ENCODE data around the gene SCAPER.

Gene SCAPER

GRCh38 chr15:76346669-76347481 is 558.3 kb downstream of the SCAPER start:
- Mint-ChIP-seq H3K27me3 (peaks cover 44% of the 10 kb centered on the region), H3K4me1 (peaks cover 15% of the 10 kb centered on the region), H3K9me3 (no peaks in the 10 kb centered on the region), H3K27ac (no peak overlapping the region), H3K4me3 (peak overlapping the region; percentile 72), H3K36me3 (peaks cover 6% of the 10 kb centered on the region)
- no peak for ATAC-seq

- Mint-ChIP-seq H3K36me3 (peaks cover 5% of the 10 kb centered on the region), H3K4me3 (peak overlapping the region; percentile 72), H3K9me3 (no peaks in the 10 kb centered on the region), H3K27me3 (peaks cover 52% of the 10 kb centered on the region), H3K27ac (no peak overlapping the region), H3K4me1 (peaks cover 24% of the 10 kb centered on the region)
- peak; percentile 27 for ATAC-seq
Measured at GRCh38 chr15:76345880-76346668, 559.1 kb downstream of the SCAPER start.

- Mint-ChIP-seq H3K27me3 (peaks cover 58% of the 10 kb centered on the region), H3K27ac (no peak overlapping the region), H3K36me3 (peaks cover 5% of the 10 kb centered on the region), H3K4me3 (peak overlapping the region; percentile 72), H3K9me3 (no peaks in the 10 kb centered on the region), H3K4me1 (peaks cover 29% of the 10 kb centered on the region)
- no peak for ATAC-seq
Measured at GRCh38 chr15:76345583-76345879, 559.6 kb downstream of the SCAPER start.

- Mint-ChIP-seq H3K27me3 (peaks cover 63% of the 10 kb centered on the region), H3K27ac (no peak overlapping the region), H3K4me3 (peak overlapping the region; percentile 72), H3K36me3 (peaks cover 5% of the 10 kb centered on the region), H3K4me1 (peaks cover 34% of the 10 kb centered on the region), H3K9me3 (no peaks in the 10 kb centered on the region)
- no peak for ATAC-seq
Measured at GRCh38 chr15:76344893-76345582, 560.1 kb downstream of the SCAPER start.

GRCh38 chr15:76343313-76343996 is 561.7 kb downstream of the SCAPER start:
- Mint-ChIP-seq H3K4me3 (no peak overlapping the region), H3K27me3 (peaks cover 78% of the 10 kb centered on the region), H3K4me1 (peaks cover 50% of the 10 kb centered on the region)

GRCh38 chr15:76342382-76343201 is 562.5 kb downstream of the SCAPER start:
- peak overlapping the region; percentile 48 for H3K27ac Mint-ChIP-seq
- no peaks in the 10 kb centered on the region for H3K9me3 Mint-ChIP-seq
- no peak for ATAC-seq
- peaks cover 77% of the 10 kb centered on the region for H3K27me3 Mint-ChIP-seq
- H3K4me3 Mint-ChIP-seq = no peak overlapping the region
- H3K4me1 Mint-ChIP-seq = peaks cover 54% of the 10 kb centered on the region
- no peaks in the 10 kb centered on the region for H3K36me3 Mint-ChIP-seq

More at GRCh38 chr15:76343313-76343996, 561.7 kb downstream of the SCAPER start:
- Mint-ChIP-seq H3K36me3 (no peaks in the 10 kb centered on the region), H3K9me3 (no peaks in the 10 kb centered on the region), H3K27ac (no peak overlapping the region)
- ATAC-seq = no peak

- ATAC-seq = no peak
- peak overlapping the region; percentile 48 for H3K27ac Mint-ChIP-seq
- peaks cover 80% of the 10 kb centered on the region for H3K27me3 Mint-ChIP-seq
- no peaks in the 10 kb centered on the region for H3K36me3 Mint-ChIP-seq
- H3K4me3 Mint-ChIP-seq = peak overlapping the region; percentile 67
- H3K4me1 Mint-ChIP-seq = peaks cover 59% of the 10 kb centered on the region
- no peaks in the 10 kb centered on the region for H3K9me3 Mint-ChIP-seq
Measured at GRCh38 chr15:76342058-76342381, 563.1 kb downstream of the SCAPER start.

GRCh38 chr15:76341366-76342057 is 563.6 kb downstream of the SCAPER start:
- Mint-ChIP-seq H3K4me1 (peaks cover 64% of the 10 kb centered on the region), H3K36me3 (no peaks in the 10 kb centered on the region), H3K27ac (peak overlapping the region; percentile 48), H3K9me3 (no peaks in the 10 kb centered on the region), H3K27me3 (peaks cover 85% of the 10 kb centered on the region), H3K4me3 (peak overlapping the region; percentile 94)
- no peak for ATAC-seq

- Mint-ChIP-seq H3K4me3 (peak overlapping the region; percentile 94), H3K9me3 (no peaks in the 10 kb centered on the region), H3K36me3 (no peaks in the 10 kb centered on the region), H3K27me3 (peaks cover 89% of the 10 kb centered on the region), H3K27ac (no peak overlapping the region), H3K4me1 (peaks cover 66% of the 10 kb centered on the region)
- ATAC-seq = peak; percentile 65
Measured at GRCh38 chr15:76340803-76341365, 564.3 kb downstream of the SCAPER start.

- H3K4me3 Mint-ChIP-seq = peak overlapping the region; percentile 94
- H3K27me3 Mint-ChIP-seq = peaks cover 89% of the 10 kb centered on the region
- peak; percentile 31 for ATAC-seq
- H3K4me1 Mint-ChIP-seq = peaks cover 66% of the 10 kb centered on the region
- peak overlapping the region; percentile 46 for H3K27ac Mint-ChIP-seq
- no peaks in the 10 kb centered on the region for H3K36me3 Mint-ChIP-seq
- no peaks in the 10 kb centered on the region for H3K9me3 Mint-ChIP-seq
Measured at GRCh38 chr15:76340198-76340802, 564.8 kb downstream of the SCAPER start.

GRCh38 chr15:76339305-76340197 is 565.6 kb downstream of the SCAPER start:
- peaks cover 66% of the 10 kb centered on the region for H3K4me1 Mint-ChIP-seq
- H3K4me3 Mint-ChIP-seq = peak overlapping the region; percentile 94
- no peak for ATAC-seq
- peaks cover 89% of the 10 kb centered on the region for H3K27me3 Mint-ChIP-seq
- peak overlapping the region; percentile 46 for H3K27ac Mint-ChIP-seq
- H3K9me3 Mint-ChIP-seq = no peaks in the 10 kb centered on the region
- no peaks in the 10 kb centered on the region for H3K36me3 Mint-ChIP-seq

- Mint-ChIP-seq H3K36me3 (no peaks in the 10 kb centered on the region), H3K27ac (no peak overlapping the region)
Measured at GRCh38 chr15:76338486-76339304, 566.4 kb downstream of the SCAPER start.

More at GRCh38 chr15:76338486-76339304, 566.4 kb downstream of the SCAPER start:
- Mint-ChIP-seq H3K9me3 (no peaks in the 10 kb centered on the region), H3K4me1 (peaks cover 72% of the 10 kb centered on the region), H3K4me3 (peak overlapping the region; percentile 6), H3K27me3 (peaks cover 89% of the 10 kb centered on the region)
- no peak for ATAC-seq

All from stimulated activated memory B cell treated with anti-CD40 and anti-IgM and Interleukin-4, amounts not matched to agents 10 μg/mL and 1 μg/mL and 100 μg/mL, for 72 hours (primary cell).